Breast epithelium (tissue), 4 donors: Measurements from ENCODE around the gene E2F3. TPM values are rescaled to one million over a fixed set of nuclear protein-coding genes. Genes with fewer than 3 reads are reported as not detected.

Source experiments
- DNase-seq, 2 donors: peaks; one replicate each; pipeline ENCODE4 v3.0.0-alpha.2; 2019; ENCODE audit warnings: low spot score in 2 of 2
- H3K27ac ChIP-seq, 2 donors: fragments of 200-600 bp; sonication (generic) in 1 of 2; one replicate each; pipeline ENCODE4 v1.5.1; 2016 to 2019; ENCODE audit warnings: mild to moderate bottlenecking in 1 of 2
- H3K27me3 ChIP-seq, 2 donors: fragments of 200-600 bp; sonication (generic) in 1 of 2; one replicate each; pipeline versions ENCODE4 v1.5.1 to v1.6.0; 2017 to 2019; ENCODE audit warnings: control low read depth in 1 of 2, mild to moderate bottlenecking in 1 of 2
- H3K36me3 ChIP-seq: fragments of 200-600 bp; one replicate; pipeline ENCODE4 v1.5.1; 2019
- H3K4me1 ChIP-seq, 2 donors: fragments of 200-600 bp; sonication (generic); one replicate each; pipeline ENCODE4 v1.5.1; 2016 to 2019; ENCODE audit warnings: control low read depth in 1 of 2
- H3K4me3 ChIP-seq, 3 donors: fragments of 200-600 bp; sonication (generic); 1 replicate in 2 of 3; 2 replicates in 1 of 3; pipeline ENCODE4 v1.5.1; 2016 to 2019; ENCODE audit warnings: mild to moderate bottlenecking in 3 of 3, moderate library complexity in 2 of 3
- H3K9me3 ChIP-seq, 2 donors: fragments of 200-600 bp; sonication (generic) in 1 of 2; one replicate each; pipeline ENCODE4 v1.5.1; 2016 to 2019; ENCODE audit warnings: control low read depth in 1 of 2
- POLR2A ChIP-seq: fragments of 450-650 bp; IDR thresholded peaks from one replicate; pipeline ENCODE4 v1.6.1; 2016; ENCODE audit warnings: antibody characterized with exemption, mild to moderate bottlenecking, moderate library complexity
- POLR2AphosphoS5 ChIP-seq, 3 donors: sonication (generic); formaldehyde crosslinking; IDR thresholded peaks; one replicate each; pipeline ENCODE4 v1.6.1; 2017; ENCODE audit warnings: antibody characterized with exemption in 3 of 3
- intact Hi-C: fragments of 100-400 bp; cut with DNase I; formaldehyde crosslinking; loops from one replicate; pipeline ENCODE4 v1.15.1; 2023; ENCODE audit warnings: low total_unique reads
- total RNA-seq, 3 donors: library from RNA; depleted of rRNA; stranded (reverse); fragments of >200 nt; gene quantifications; one replicate each; pipeline ENCODE4 v1.1.0, GENCODE V29; 2016
- TF ChIP-seq, protein P1 (sequence below), 3 donors: fragments of 450-650 bp; IDR thresholded peaks; one replicate each; pipeline ENCODE4 v1.5.1; 2016 to 2017; ENCODE audit warnings: antibody characterized with exemption in 3 of 3, mild to moderate bottlenecking in 3 of 3, moderate library complexity in 3 of 3

The E2F3 gene
- total RNA-seq, 3 donors from 2014 or later, result 4.9 to 8.5 (median 7.5) TPM

GRCh38 chr6:20402092-20402341 lies 338 bp downstream of the E2F3 start:
- H3K27me3 ChIP-seq, result no peaks in the 10 kb centered on the region
- peak overlapping the region; percentile 70 to 97 (median 82) for H3K4me3 ChIP-seq
- TF ChIP-seq POLR2AphosphoS5 (IDR thresholded peaks at IDR 0.05), result no peak
- no peak for TF ChIP-seq POLR2A
- TF ChIP-seq, protein P1, sequence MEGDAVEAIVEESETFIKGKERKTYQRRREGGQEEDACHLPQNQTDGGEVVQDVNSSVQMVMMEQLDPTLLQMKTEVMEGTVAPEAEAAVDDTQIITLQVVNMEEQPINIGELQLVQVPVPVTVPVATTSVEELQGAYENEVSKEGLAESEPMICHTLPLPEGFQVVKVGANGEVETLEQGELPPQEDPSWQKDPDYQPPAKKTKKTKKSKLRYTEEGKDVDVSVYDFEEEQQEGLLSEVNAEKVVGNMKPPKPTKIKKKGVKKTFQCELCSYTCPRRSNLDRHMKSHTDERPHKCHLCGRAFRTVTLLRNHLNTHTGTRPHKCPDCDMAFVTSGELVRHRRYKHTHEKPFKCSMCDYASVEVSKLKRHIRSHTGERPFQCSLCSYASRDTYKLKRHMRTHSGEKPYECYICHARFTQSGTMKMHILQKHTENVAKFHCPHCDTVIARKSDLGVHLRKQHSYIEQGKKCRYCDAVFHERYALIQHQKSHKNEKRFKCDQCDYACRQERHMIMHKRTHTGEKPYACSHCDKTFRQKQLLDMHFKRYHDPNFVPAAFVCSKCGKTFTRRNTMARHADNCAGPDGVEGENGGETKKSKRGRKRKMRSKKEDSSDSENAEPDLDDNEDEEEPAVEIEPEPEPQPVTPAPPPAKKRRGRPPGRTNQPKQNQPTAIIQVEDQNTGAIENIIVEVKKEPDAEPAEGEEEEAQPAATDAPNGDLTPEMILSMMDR (IDR thresholded peaks at IDR 0.05), result no peak
- H3K9me3 ChIP-seq, result no peaks in the 10 kb centered on the region
- DNase-seq, result no peak
- intact Hi-C loops, result no loop called here
- H3K27ac ChIP-seq, result peak overlapping the region; percentile 91 to 92
- no peaks in the 10 kb centered on the region for H3K36me3 ChIP-seq
- no peaks in the 10 kb centered on the region for H3K4me1 ChIP-seq

- intact Hi-C loops, result no loop called here
- H3K27me3 ChIP-seq, result no peaks in the 10 kb centered on the region
- peak overlapping the region; percentile 91 to 92 for H3K27ac ChIP-seq
- no peaks in the 10 kb centered on the region for H3K9me3 ChIP-seq
- DNase-seq, result no peak
- TF ChIP-seq POLR2AphosphoS5 (IDR thresholded peaks at IDR 0.05) (no peak), POLR2A (no peak)
- TF ChIP-seq, protein P1 (IDR thresholded peaks at IDR 0.05), result no peak
- H3K36me3 ChIP-seq, result no peaks in the 10 kb centered on the region
- H3K4me3 ChIP-seq, result peak overlapping the region; percentile 70 to 97 (median 82)
- H3K4me1 ChIP-seq, result no peaks in the 10 kb centered on the region
Observed at GRCh38 chr6:20402342-20403069, 827 bp downstream of the E2F3 start.

GRCh38 chr6:20403070-20403765 lies 1.5 kb downstream of the E2F3 start:
- intact Hi-C loops, result no loop called here

GRCh38 chr6:20403766-20404640 lies 2.3 kb downstream of the E2F3 start:
- intact Hi-C loops, result no loop called here
- Histone ChIP-seq H3K27ac (peak overlapping the region; percentile 91 to 92), H3K4me3 (peak overlapping the region; percentile 70 to 97 (median 82)), H3K36me3 (no peaks in the 10 kb centered on the region), H3K27me3 (no peaks in the 10 kb centered on the region), H3K9me3 (no peaks in the 10 kb centered on the region), H3K4me1 (no peaks in the 10 kb centered on the region)
- TF ChIP-seq POLR2A (no peak), POLR2AphosphoS5 (IDR thresholded peaks at IDR 0.05) (no peak)
- TF ChIP-seq, protein P1 (IDR thresholded peaks at IDR 0.05), result no peak
- no peak for DNase-seq

More at GRCh38 chr6:20403070-20403765, 1.5 kb downstream of the E2F3 start:
- Histone ChIP-seq H3K9me3 (no peaks in the 10 kb centered on the region), H3K4me1 (no peaks in the 10 kb centered on the region), H3K4me3 (peak overlapping the region; percentile 70 to 97 (median 82)), H3K36me3 (no peaks in the 10 kb centered on the region), H3K27ac (peak overlapping the region; percentile 91 to 92), H3K27me3 (no peaks in the 10 kb centered on the region)
- TF ChIP-seq POLR2A, result no peak
- TF ChIP-seq POLR2AphosphoS5 (IDR thresholded peaks at IDR 0.05), result no peak
- TF ChIP-seq, protein P1 (IDR thresholded peaks at IDR 0.05), result no peak
- DNase-seq, result peak; percentile 74 to 76
